WTC11 (cell line): ENCODE data around the gene NRSN2. TPM values are rescaled to one million over a fixed set of nuclear protein-coding genes. Genes with fewer than 3 reads are reported as not detected.

Experiments used
- CBFB ChIP-seq: sonication (generic); formaldehyde crosslinking; IDR thresholded peaks from 2 replicates; pipeline ENCODE4 v1.8.1; 2022; ENCODE audit warnings: mild to moderate bottlenecking, low read depth, missing genetic modification reagents
- CREM ChIP-seq: sonication (generic); formaldehyde crosslinking; IDR thresholded peaks from 2 replicates; pipeline ENCODE4 v1.8.1; 2022; ENCODE audit warnings: mild to moderate bottlenecking, missing genetic modification reagents, moderate library complexity
- E2F4 ChIP-seq: sonication (generic); formaldehyde crosslinking; IDR thresholded peaks from 2 replicates; pipeline ENCODE4 v1.8.1; 2022; ENCODE audit warnings: low read depth, mild to moderate bottlenecking, moderate library complexity, missing genetic modification reagents, borderline replicate concordance
- ELF4 ChIP-seq: sonication (generic); formaldehyde crosslinking; IDR thresholded peaks from 2 replicates; pipeline ENCODE4 v1.8.1; 2022; ENCODE audit warnings: low read depth, mild to moderate bottlenecking, moderate library complexity, missing genetic modification reagents
- ERG ChIP-seq: fragments of 250-450 bp; sonication (Bioruptor Pico); IDR thresholded peaks from 2 replicates; pipeline ENCODE4 v1.8.0; 2021; ENCODE audit warnings: mild to moderate bottlenecking
- FOXJ3 ChIP-seq: sonication (generic); formaldehyde crosslinking; IDR thresholded peaks from 2 replicates; pipeline ENCODE4 v1.9.0; 2021; ENCODE audit warnings: missing genetic modification reagents, mild to moderate bottlenecking, borderline replicate concordance
- GRHL2 ChIP-seq: fragments of 250-450 bp; sonication (Bioruptor Pico); IDR thresholded peaks from 2 replicates; pipeline ENCODE4 v1.8.0; 2022; ENCODE audit warnings: mild to moderate bottlenecking, moderate library complexity; ENCODE audit not compliant: insufficient replicate concordance, severe bottlenecking
- GTF2I ChIP-seq: fragments of 250-450 bp; sonication (Bioruptor Pico); conservative IDR thresholded peaks from 2 replicates; pipeline ENCODE4 v1.4.0; 2021; ENCODE audit warnings: mild to moderate bottlenecking
- IRF1 ChIP-seq: sonication (generic); formaldehyde crosslinking; IDR thresholded peaks from 2 replicates; pipeline ENCODE4 v1.8.0; 2023; ENCODE audit warnings: missing genetic modification reagents
- IRF2 ChIP-seq: sonication (generic); formaldehyde crosslinking; IDR thresholded peaks from 2 replicates; pipeline ENCODE4 v1.8.0; 2022; ENCODE audit warnings: low read depth, missing genetic modification reagents, borderline replicate concordance
- MAX ChIP-seq: sonication (generic); formaldehyde crosslinking; IDR thresholded peaks from 2 replicates; pipeline ENCODE4 v1.8.0; 2022; ENCODE audit warnings: mild to moderate bottlenecking, missing genetic modification reagents
- NFATC4 ChIP-seq: fragments of 250-450 bp; sonication (Bioruptor Pico); IDR thresholded peaks from 2 replicates; pipeline ENCODE4 v1.9.0; 2021; ENCODE audit warnings: mild to moderate bottlenecking
- NFE2L1 ChIP-seq: sonication (generic); formaldehyde crosslinking; IDR thresholded peaks from 2 replicates; pipeline ENCODE4 v1.8.1; 2023; ENCODE audit warnings: missing genetic modification reagents
- NR1H2 ChIP-seq: sonication (generic); formaldehyde crosslinking; IDR thresholded peaks from 2 replicates; pipeline ENCODE4 v1.9.0; 2021; ENCODE audit warnings: mild to moderate bottlenecking, moderate library complexity, missing genetic modification reagents
- NR2C2 ChIP-seq: sonication (generic); formaldehyde crosslinking; IDR thresholded peaks from 2 replicates; pipeline ENCODE4 v1.8.0; 2022; ENCODE audit warnings: mild to moderate bottlenecking, missing genetic modification reagents
- PREB ChIP-seq: sonication (generic); formaldehyde crosslinking; IDR thresholded peaks from 2 replicates; pipeline ENCODE4 v1.8.1; 2022; ENCODE audit warnings: mild to moderate bottlenecking, missing genetic modification reagents, moderate library complexity, borderline replicate concordance
- PRRX2 ChIP-seq: fragments of 250-450 bp; sonication (Bioruptor Pico); IDR thresholded peaks from 2 replicates; pipeline ENCODE4 v1.8.0; 2021; ENCODE audit warnings: mild to moderate bottlenecking
- RORB ChIP-seq: fragments of 250-450 bp; sonication (Bioruptor Pico); IDR thresholded peaks from 2 replicates; pipeline ENCODE4 v1.9.0; 2021; ENCODE audit warnings: mild to moderate bottlenecking
- SMAD4 ChIP-seq: sonication (generic); formaldehyde crosslinking; IDR thresholded peaks from 2 replicates; pipeline ENCODE4 v1.8.0; 2022; ENCODE audit warnings: mild to moderate bottlenecking, missing genetic modification reagents
- TCF7 ChIP-seq: sonication (generic); formaldehyde crosslinking; IDR thresholded peaks from 2 replicates; pipeline ENCODE4 v1.8.0; 2022; ENCODE audit warnings: mild to moderate bottlenecking, low read depth, missing genetic modification reagents, moderate library complexity
- TEAD4 ChIP-seq: sonication (generic); formaldehyde crosslinking; IDR thresholded peaks from 2 replicates; pipeline ENCODE4 v1.8.0; 2022; ENCODE audit warnings: mild to moderate bottlenecking, missing genetic modification reagents
- USF1 ChIP-seq: sonication (generic); formaldehyde crosslinking; IDR thresholded peaks from 2 replicates; pipeline ENCODE4 v1.8.0; 2022; ENCODE audit warnings: mild to moderate bottlenecking, missing genetic modification reagents
- USF2 ChIP-seq: sonication (generic); formaldehyde crosslinking; IDR thresholded peaks from 2 replicates; pipeline ENCODE4 v1.8.1; 2023; ENCODE audit warnings: mild to moderate bottlenecking, missing genetic modification reagents, moderate library complexity
- ZBTB43 ChIP-seq: sonication (generic); formaldehyde crosslinking; IDR thresholded peaks from 2 replicates; pipeline ENCODE4 v1.8.1; 2023; ENCODE audit warnings: mild to moderate bottlenecking, missing genetic modification reagents
- ZMAT4 ChIP-seq: fragments of 250-450 bp; sonication (Bioruptor Pico); IDR thresholded peaks from 2 replicates; pipeline ENCODE4 v1.9.0; 2021; ENCODE audit warnings: mild to moderate bottlenecking
- ZNF121 ChIP-seq: sonication (generic); formaldehyde crosslinking; IDR thresholded peaks from 2 replicates; pipeline ENCODE4 v1.8.0; 2023; ENCODE audit warnings: missing genetic modification reagents
- ZNF232 ChIP-seq: sonication (generic); formaldehyde crosslinking; IDR thresholded peaks from 2 replicates; pipeline ENCODE4 v1.8.0; 2022; ENCODE audit warnings: mild to moderate bottlenecking, missing genetic modification reagents
- ZNF263 ChIP-seq: sonication (generic); formaldehyde crosslinking; IDR thresholded peaks from 2 replicates; pipeline ENCODE4 v1.8.1; 2022; ENCODE audit warnings: low read depth, mild to moderate bottlenecking, moderate library complexity, missing genetic modification reagents
- ZNF317 ChIP-seq: sonication (generic); formaldehyde crosslinking; IDR thresholded peaks from 2 replicates; pipeline ENCODE4 v1.8.1; 2023; ENCODE audit warnings: low read depth, mild to moderate bottlenecking, moderate library complexity, missing genetic modification reagents, borderline replicate concordance
- ZNF671 ChIP-seq: fragments of 250-450 bp; sonication (Bioruptor Pico); IDR thresholded peaks from 2 replicates; pipeline ENCODE4 v1.8.0; 2021; ENCODE audit warnings: mild to moderate bottlenecking
- total RNA-seq: library from RNA; stranded (reverse); gene quantifications from 3 replicates; pipeline ENCODE4 v1.2.3, GENCODE V29; 2021

Gene NRSN2
- total RNA-seq, 1 experiment from 2014 or later = 23.0 TPM

GRCh38 chr20:324177-325044 is 22.5 kb upstream of the NRSN2 start (continued):
- TF ChIP-seq PREB (CRISPR knock-in tag) = peak; percentile 82; the same call in 1 of the 2 replicates
- no peak for TF ChIP-seq ZNF671
- no peak for TF ChIP-seq RORB
- TF ChIP-seq GRHL2 (CRISPR knock-in tag) = no peak
- peak; percentile 81; the same call in 1 of the 2 replicates for TF ChIP-seq CREM (CRISPR knock-in tag)
- TF ChIP-seq FOXJ3 (CRISPR knock-in tag) = no peak
- TF ChIP-seq ZMAT4 = no peak
- TF ChIP-seq IRF2 (CRISPR knock-in tag) = no peak
- peak; percentile 82 for TF ChIP-seq USF1 (CRISPR knock-in tag)
- TF ChIP-seq ZBTB43 (CRISPR knock-in tag) = peak; percentile 94
- TF ChIP-seq ZNF317 (CRISPR knock-in tag) = 0 out of 2 replicates have a peak, but pooled peaks have one; percentile 45
- no peak for TF ChIP-seq PRRX2 (CRISPR knock-in tag)
- TF ChIP-seq TEAD4 (CRISPR knock-in tag) = peak; percentile 55; the same call in 1 of the 2 replicates
- TF ChIP-seq IRF1 (CRISPR knock-in tag) = peak; percentile 26; the same call in 1 of the 2 replicates
- TF ChIP-seq CBFB (CRISPR knock-in tag) = no peak
- TF ChIP-seq NR1H2 = no peak
- TF ChIP-seq NFE2L1 (CRISPR knock-in tag) = peak; percentile 91
- TF ChIP-seq NFATC4 (CRISPR knock-in tag) = no peak
- no peak; the same call in 1 of the 2 replicates for TF ChIP-seq ZNF263
- no peak for TF ChIP-seq NR2C2 (CRISPR knock-in tag)
- peak; percentile 86 for TF ChIP-seq USF2 (CRISPR knock-in tag)
- no peak for TF ChIP-seq ELF4 (CRISPR knock-in tag)
- TF ChIP-seq TCF7 = peak; percentile 84; the same call in 1 of the 2 replicates
- TF ChIP-seq SMAD4 (CRISPR knock-in tag) = no peak; the same call in 1 of the 2 replicates
- TF ChIP-seq ZNF121 (CRISPR knock-in tag) = 0 out of 2 replicates have a peak, but pooled peaks have one; percentile 3
- no peak for TF ChIP-seq GTF2I (CRISPR knock-in tag)
- TF ChIP-seq ERG (CRISPR knock-in tag) = no peak
- TF ChIP-seq E2F4 (CRISPR knock-in tag) = peak; percentile 77
- TF ChIP-seq ZNF232 (CRISPR knock-in tag) = peak; percentile 84; the same call in 1 of the 2 replicates
- TF ChIP-seq MAX (CRISPR knock-in tag) = peak; percentile 99
